GM20431 (cell line): ENCODE data around the gene SLC38A3.

ENCODE experiments used
- in situ Hi-C: fragments of 300-500 bp; cut with MseI, MboI; formaldehyde crosslinking; loops from one replicate; pipeline ENCODE4 v1.15.0; 2020; ENCODE audit warnings: low sequenced_read_pairs; ENCODE audit not compliant: unreplicated experiment

Gene SLC38A3

DNA sequence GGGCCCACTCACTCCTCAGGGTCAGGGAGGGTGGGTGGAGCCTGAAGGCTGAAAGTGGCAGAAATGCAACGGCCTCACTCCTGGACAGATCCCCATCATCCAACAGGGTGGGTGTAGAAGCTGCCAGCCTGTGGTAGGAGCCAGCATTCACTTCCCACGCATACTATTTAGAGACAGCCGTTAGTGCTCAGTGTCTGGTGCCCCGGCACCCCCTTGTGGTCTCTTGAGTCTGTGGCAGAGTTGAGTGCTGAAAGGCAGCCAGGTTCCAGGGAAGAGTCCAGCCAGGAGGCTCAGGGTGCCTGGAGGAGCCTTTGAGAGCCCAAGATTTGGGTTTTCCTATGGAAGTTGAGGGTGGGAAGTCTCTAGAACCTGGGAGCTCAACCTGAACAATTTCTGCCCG lies 15.8 kb upstream of the SLC38A3 start:
- in situ Hi-C loops, result no loop called here

DNA sequence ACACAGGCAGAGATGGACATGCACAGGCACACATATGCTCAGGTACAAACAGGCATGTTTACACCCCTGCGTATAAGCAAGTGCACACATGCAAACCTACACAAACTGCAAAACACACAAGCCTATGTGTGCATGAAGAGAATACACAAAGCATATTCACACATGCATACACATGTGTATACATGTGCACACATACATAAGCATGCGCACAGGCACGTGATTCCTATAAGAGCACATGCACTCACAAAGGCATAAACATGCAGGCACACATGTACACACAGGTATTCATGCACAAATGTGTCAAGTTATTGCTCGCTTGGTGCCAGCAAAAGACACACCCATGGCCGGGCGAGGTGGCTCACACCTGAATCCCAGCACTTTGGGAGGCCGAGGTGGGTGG lies 15.1 kb upstream of the SLC38A3 start:
- in situ Hi-C loops, result no loop called here

DNA sequence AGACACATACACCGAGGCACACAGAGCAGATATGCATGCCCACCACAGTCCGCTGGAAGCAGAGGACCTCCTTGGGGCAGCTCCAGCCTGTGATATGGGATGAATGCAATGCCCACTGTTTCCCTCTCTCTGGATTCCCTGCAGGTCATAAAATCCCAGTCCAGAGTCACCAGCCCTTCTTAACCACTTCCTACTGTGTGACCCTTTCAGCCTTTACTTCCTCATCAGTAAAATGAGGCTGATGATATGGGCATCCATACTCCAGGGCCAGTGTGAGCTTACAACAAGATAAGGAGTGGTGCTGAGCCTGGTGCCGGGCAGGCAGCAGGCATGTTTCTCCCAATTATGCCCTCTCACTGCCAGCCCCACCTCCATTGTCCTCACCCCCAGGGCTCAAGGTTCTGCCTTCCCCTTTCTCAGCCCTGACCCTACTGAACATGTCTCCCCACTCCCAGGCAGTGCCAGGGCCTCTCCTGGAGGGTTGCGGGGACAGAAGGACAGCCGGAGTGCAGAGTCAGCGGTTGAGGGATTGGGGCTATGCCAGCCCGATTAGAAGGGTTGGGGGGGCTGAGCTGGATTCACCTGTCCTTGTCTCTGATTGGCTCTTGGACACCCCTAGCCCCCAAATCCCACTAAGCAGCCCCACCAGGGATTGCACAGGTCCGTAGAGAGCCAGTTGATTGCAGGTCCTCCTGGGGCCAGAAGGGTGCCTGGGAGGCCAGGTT lies 14.0 kb upstream of the SLC38A3 start, which contains the start of gene GNAT1:
TSS of gene GNAT1 (plus strand) at position 675 of the 725 bp plus-strand sequence. CDS start 116 bp downstream, outside the sequence.
- in situ Hi-C loops, result no loop called here

DNA sequence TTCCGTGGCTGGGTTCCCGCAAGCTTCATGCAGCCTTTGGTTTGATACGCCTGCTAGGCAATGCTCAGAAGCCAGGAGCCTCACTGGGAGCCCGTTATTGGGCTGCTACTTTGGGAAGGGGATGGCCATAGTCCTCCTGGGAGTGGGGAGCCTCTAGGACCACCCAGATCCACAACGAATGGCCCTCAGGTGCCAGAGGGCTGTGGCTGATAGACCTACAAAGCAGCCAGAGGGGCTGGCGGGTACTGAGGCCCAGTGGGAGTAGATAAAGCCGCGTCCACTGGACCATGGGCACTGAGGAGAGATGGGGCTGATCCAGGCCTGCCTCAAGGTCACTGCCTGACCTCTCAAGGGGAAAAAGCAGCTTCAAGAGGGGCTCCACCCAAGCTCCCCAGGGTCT lies 12.9 kb upstream of the SLC38A3 start:
- in situ Hi-C loops, result no loop called here

DNA sequence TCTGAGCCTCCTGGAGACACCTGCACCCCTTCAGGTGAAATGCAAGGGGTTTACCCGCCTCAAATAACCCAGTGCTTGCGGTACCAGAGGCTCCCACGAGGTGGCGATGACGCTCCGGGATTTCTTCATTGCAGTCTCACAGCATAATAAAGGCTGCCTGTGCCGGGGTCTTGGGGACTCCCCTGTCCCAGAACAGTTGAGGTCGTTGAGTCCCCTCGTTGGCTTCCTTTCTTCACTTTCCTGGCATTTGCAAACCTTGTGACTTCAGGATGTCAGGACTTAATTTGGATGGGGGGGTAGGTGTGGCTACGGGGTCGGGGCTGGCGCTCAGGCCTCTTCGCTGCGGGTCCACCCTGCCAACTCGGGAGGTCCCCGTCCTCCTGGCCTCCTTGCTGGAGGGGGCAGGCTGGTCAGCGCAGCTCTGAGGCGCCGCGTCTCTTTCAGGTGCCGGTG lies 12.4 kb upstream of the SLC38A3 start:
- in situ Hi-C loops, result no loop called here

DNA sequence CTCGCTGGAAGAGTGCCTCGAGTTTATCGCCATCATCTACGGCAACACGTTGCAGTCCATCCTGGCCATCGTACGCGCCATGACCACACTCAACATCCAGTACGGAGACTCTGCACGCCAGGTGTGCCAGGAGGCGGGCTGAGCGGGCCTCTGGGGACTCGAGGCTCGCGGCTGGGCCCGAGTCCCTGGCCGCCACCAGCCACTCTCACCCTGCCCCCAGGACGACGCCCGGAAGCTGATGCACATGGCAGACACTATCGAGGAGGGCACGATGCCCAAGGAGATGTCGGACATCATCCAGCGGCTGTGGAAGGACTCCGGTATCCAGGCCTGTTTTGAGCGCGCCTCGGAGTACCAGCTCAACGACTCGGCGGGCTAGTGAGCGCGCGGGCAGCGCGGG lies 11.8 kb upstream of the SLC38A3 start:
- in situ Hi-C loops, result no loop called here

DNA sequence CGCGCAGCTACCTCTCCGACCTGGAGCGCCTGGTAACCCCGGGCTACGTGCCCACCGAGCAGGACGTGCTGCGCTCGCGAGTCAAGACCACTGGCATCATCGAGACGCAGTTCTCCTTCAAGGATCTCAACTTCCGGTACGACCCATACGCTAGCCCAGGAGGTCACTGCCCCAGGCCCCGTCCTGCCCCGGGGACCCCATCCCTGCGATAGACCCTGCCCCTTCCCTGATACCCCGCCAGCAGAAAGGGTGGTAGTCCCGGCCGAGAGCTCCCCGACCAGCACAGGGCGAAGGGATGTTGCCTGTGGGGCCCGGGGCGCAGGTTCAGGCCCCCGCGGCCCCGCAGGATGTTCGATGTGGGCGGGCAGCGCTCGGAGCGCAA lies 11.3 kb upstream of the SLC38A3 start:
- in situ Hi-C loops, result no loop called here

DNA sequence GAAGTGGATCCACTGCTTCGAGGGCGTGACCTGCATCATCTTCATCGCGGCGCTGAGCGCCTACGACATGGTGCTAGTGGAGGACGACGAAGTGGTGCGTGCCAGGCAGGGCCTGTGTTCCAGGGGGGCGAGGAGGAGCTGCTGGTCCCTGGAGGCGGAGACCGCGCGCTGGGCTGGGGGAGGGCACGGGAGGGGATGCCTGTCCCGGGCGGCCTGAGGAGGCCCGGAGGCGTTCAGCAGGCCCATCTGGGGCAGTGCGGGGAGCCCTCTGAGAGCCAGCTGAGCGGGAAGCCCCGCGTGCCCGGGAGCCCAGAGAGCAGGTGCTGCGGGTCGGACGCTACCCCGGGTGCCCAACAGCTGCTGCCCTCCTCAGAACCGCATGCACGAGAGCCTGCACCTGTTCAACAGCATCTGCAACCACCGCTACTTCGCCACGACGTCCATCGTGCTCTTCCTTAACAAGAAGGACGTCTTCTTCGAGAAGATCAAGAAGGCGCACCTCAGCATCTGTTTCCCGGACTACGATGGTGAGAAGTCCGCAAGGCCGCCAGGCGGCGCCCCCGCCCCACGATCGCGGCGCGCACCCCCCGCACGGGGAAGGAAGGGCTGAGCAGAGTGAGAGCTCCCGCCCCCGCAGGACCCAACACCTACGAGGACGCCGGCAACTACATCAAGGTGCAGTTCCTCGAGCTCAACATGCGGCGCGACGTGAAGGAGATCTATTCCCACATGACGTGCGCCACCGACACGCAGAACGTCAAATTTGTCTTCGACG lies 10.8 kb upstream of the SLC38A3 start:
- in situ Hi-C loops, result no loop called here

DNA sequence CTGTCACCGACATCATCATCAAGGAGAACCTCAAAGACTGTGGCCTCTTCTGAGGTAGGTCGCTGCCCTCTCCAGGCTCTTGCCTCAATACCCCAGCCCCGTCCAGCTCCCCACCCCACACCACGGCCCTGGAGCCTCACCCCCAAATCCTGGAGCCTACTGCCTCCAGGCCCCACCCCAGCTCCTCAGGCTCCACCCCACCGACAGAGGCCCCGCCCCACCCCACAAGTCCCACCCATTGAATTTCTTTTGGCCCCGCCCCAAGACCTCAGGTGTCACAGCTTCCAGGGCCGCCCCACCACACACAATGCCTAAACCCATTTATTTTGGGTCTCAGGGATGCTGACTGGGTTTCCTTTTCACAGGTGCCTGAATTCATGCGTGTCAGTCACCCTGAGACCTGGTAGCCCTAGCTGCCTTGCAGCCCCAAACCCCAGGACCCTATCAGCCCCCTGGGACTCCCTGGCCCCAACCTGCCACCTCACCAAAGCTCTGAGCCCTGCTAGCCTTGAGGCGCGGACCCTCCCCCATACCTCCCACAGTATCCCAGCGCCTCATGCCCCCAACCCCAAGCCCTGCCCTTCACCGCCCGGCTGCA lies 10.1 kb upstream of the SLC38A3 start:
- in situ Hi-C loops, result no loop called here

DNA sequence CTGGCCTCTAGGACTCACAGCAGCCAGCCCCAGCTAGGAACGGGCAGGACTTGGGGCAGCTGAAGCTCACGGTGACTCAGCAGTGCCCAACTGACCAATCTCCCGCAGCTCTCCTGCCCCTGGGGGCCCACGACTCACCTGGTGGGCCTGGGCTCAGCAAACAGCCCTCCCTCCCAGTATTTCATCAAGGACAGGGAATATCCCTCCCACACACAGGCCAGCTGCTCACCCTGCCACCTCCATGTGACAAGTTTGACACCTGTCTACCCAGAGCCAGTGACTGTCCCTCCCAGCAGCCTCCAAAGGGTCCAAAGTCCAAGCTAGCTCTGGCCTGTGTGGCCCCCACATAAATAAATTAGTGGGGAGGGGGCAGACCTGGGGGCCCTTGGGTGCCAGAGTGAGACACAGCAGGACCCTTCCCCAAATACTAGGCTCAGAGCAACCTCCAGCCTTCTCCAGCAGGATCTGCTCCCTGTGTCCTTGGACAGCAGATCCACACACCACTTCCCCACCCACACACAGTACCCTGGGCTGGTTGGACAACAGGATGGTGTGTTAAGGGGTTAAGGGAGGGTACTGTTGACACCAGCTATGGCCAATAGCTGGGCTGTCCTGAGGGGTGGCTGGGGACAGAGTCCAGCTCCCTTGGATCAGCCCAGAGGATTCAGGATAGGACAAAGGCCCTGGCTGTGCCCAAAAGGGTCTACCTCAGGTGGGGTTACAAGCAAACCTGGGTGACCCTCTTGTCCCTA lies 9.4 kb upstream of the SLC38A3 start:
- in situ Hi-C loops, result no loop called here

DNA sequence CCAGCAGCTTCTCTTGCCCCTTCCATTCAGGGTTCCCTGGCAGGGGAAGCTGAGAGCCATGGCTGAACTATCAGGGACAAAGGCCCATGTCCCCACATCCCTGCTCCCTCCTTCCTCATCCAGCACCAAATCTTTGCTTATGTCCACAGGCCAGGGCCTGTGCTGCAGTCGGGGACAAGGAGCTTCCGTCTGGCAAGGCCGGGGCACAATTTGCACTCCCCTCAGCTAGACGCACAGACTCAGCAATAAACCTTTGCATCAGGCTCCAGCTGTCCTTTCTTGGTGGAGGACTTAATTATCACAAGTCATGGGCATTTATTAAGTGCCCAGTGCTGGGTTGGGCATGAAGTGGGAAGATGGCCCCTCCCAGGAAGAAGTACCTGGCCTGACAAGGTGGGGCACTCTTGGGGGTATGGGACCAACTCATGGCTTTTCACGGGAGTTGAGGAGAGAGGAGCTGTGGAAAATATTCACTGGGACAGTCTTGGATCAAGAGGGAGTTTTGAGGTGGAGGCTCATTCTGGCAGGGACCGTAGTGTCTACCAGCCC lies 8.7 kb upstream of the SLC38A3 start:
- in situ Hi-C loops, result no loop called here

DNA sequence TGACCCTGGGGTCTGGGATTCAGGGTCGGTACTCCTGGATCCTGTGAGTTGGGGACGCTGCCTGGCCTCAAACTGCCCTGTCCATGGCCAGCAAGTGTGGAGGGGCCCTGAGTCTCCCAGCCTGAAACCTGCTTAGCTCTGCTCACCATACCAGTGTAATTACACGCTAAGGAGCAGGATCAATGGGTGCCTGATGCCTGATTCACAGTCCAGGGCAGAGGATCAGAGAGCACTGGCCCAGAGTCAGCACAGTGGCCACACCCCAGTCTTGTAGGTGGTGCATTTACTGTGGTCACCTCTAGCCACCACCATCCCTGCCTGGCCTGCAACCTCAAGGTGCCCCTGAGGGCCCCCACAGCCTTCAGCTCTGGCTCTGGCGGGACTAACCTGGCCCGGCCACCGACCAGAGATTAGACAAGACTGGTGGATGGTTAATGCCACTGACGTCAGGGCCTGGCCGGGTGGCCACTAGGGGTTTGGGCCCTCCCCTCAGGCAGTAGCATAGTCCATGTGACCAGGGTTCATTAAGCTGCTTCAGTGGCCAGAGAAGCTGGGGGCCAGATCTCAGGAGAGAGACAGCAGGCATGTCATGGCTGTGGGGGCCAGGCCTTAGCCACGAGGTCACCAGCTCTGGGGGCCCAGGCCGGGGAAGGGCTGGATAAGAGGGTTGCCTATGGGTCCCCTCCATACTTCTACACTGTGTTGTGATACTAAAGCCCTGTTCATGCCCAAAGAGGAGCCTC lies 3.3 kb upstream of the SLC38A3 start:
- in situ Hi-C loops, result no loop called here

DNA sequence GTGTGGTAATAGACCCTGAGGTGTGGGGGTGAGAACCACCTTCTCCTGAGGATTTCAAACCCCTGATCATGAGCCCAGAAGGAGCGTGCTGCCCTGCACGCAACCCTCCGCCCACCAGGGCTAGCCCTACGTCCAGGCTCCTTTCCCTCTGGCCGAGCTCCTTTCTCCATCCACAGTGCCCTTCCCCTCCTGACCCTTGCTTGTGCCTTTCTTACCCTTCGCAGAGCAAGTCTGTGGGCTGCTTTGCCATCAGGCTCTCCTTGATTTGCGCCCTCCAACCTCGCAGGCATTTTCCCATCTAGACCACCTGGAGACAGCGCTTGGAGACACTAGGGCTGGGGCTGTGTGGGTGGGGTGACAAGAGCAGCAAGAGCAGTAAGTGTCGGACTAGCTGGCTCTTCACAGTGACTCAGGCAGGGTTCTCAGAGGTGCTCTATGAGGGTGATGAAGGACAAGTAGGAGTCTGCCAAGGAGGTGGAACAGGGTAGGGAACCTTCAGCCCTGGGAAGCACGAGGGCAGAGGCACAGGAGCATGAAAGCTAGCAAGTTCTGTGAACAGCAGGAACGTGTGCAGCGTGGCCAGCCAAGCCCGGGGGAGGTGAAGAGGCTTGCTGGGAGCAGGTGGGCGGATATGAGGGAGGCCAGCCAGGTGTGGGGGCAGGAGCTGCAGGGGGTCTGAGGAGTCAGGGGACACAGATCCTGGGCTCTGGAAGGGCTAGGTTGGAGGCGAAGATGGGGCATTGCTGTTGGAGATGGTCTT lies 2.5 kb upstream of the SLC38A3 start:
- in situ Hi-C loops, result no loop called here

DNA sequence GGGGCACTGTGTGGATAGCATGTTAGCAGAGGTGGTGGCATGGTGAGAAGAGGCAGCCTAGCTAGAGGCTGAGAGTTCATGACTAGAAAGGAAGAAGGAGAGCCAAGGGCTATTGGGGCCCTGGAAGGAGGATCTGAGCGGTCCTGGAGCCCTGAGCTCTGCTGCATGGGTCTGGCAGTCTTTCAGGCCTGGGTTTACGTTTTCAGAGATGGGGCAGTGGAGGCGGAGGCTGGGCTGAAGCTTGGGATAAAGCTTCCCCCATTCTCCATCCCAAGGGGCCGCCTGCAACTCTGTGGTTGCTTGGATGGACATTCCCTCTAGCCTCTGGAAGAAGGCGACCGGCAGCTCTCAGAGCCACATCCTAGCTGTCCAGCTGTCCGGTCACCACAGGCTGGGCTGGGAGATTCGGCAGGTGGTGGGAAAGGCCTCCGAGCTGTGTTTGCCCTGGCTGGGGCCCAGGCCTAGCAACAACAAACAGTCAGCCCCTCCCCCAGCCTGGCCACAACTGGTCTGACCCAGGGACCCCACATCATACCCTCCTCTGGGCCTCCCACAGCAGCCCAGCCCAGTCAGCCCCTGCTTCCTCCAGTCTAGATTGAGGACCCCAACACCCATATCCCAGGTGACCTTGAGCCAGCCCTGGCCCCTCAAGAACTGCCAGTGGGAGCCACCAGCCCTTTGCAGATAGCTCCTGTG lies 1.8 kb upstream of the SLC38A3 start:
- in situ Hi-C loops, result no loop called here

DNA sequence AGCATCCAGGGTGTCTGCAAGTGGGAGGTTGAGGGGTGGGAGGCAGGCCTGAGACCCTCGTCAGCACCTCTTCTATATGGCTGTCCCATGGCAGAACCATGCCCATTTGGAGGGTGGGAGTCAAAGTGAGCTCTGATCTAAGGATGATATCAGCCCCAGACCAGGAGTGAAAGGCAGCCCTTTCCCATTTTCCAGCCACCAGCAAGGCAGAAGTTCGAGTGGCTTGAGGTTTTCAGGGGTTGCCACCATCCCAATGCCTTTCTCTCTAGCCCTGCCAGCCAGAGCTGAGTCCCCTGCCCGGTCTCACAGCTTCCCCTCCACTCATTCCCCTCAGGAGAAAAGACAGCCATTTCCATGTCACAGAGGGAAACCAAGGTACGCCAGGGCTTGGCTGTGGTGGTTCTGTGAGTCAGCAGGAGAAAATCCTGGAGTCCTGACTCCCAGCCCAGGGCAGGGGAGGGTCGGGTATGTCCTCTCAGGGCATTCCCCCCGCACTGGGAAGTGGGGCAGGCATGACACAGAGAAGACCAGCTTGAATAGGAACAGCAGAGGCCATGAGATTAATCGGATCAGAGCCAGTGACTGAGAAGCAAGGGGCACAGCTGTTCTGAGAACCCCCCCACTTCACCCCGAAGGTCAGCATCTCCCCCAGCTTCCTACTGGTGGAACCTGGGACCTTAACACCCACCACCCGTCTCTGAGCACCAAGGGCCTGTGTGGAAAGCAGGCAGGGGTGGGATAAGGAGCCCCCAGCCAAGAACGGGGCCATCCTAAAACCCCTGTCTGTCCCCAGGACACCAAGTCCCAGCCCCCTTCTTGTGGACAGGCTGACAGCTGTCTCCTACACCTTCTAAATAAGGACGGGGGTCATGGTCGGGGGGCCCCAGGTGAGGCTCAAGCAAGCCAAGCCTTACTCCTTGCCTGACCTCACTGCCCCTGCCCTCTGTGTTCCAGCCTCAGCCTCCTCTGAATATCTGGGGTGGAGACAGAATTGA lies 965 bp upstream of the SLC38A3 start:
- in situ Hi-C loops, result no loop called here

DNA sequence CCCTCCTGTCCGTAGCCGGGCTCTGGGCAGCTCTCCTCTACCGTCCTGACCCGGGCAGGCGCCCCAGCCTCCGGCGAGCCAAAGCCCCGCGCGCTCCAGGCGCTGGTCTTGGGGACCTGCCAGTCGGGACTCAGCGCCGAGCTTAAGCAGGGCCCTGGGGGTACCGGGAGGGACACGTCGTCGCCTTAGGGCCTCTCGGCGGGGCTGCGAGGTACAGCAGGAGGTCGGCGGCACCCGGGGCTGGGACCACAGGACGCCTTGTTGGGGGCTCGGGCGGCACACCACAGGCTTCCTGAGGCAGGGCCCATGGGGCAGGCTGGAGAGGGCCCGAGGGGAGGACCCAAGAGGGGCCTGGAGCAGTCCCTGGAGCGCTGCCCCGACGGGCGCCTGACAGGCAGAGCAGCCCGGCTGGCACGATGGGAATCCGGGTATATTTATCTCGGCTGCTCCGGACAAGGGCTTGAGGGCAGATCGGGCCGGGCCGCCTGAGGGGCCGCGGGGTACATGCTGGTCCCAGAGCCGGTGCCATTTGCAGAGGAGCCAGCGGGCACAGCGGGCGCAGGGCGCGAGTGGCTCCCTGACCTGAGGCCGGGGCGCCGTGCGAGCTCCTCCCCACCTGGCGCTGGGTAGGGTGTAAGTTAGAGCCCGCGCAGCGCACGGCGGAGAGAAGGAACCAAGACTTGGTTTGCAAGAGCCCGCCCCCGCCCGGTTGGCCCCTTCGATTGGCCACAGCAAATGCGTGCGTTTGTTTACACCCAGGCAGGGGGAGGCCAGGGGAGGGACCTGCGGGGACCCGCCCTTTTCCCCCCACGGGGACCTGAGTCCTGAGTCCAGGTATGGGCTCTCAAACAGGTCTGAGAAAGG lies 574 bp downstream of the SLC38A3 start:
- in situ Hi-C loops, result no loop called here
